Measurements from ENCODE around the gene TMPRSS3. TPM values are rescaled to one million over a fixed set of nuclear protein-coding genes. Genes with fewer than 3 reads are reported as not detected.
A peak's percentile ranks its signal among the peaks of the same experiment; 100 is the strongest.

The TMPRSS3 gene
- total RNA-seq, 2 experiments from 2014 or later = 7.4 to 8.9 TPM

DNA sequence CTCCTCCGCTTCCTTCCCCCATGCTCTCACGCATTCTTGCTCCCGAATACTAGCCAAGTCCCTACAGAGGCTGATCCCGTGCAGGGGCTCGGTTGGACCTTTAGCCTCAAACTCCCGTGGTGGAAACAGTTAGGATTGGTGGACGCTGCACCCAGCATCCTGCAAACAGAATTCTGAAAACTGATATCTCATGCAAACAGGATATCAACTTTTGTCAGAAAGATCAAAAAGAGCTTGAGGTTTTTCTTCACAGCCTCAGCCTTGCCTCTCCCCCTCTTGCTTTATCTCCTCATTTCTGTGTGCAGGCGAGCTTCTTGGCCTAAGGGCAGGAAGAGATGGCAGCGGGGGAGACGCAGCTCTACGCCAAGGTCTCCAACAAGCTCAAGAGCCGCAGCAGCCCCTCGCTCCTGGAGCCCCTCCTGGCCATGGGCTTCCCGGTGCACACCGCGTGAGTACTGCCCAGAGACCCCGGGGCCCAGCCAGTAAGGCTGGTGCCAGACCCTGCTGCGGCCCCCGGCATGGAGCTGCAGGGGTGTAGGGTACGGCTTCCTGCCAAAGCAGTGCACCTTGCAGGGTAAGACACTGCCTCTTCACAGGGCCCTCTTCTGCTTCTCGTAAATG, 7.9 kb upstream of the TMPRSS3 start, which contains the start of gene UBASH3A:
Gene UBASH3A (plus strand): TSS at position 292 of the 621 bp plus-strand sequence. CDS start 44 bp downstream, at position 336.
- DNase-seq = peak; percentile 78
- Mint-ChIP-seq H3K9me3 (peaks cover 11% of the 10 kb centered on the region), H3K4me3 (peak within 1 kb of the TSS; percentile 94), H3K36me3 (ENCODE audit: low read depth) (peaks cover 62% of the 10 kb centered on the region), H3K27ac (peak within 1 kb of the TSS; percentile 90), H3K4me1 (peaks cover 58% of the 10 kb centered on the region), H3K27me3 (no peaks in the 10 kb centered on the region)
- CTCF ChIA-PET = interaction anchor here (1.0 to 3.2 kb wide), 12 partner anchors 9 to 145 kb away, joined by 3 to 22 read pairs (median 6); no protein-coding TSS in a partner anchor
- POLR2A ChIA-PET = interaction anchor here (0.6 to 2.6 kb wide), 6 partner anchors 17 to 420 kb away, joined by 3 to 14 read pairs (median 4); no protein-coding TSS in a partner anchor

DNA sequence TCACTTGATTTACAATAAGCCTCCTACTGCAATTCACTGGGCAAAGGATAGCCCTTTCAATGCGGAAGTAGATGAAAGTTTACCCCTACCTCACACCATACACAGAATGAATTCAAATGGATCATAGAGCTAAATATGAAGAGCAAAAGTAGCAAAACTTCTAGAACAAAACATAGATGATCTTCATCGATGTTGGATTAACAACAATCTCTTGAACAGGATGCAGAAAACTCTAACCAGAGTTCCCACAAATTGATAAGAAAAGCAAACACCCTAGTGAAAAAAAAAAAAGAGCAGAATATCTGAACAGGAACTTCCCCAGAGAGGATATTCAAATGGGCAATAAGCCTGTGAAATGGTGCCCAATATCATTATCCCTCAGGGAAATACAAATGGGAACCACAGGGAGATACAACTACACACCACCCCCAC, 6.0 kb upstream of the TMPRSS3 start:
- peaks cover 49% of the 10 kb centered on the region for H3K36me3 Mint-ChIP-seq (ENCODE audit: low read depth)
- no peaks in the 10 kb centered on the region for H3K27me3 Mint-ChIP-seq
- peaks cover 58% of the 10 kb centered on the region for H3K4me1 Mint-ChIP-seq
- H3K9me3 Mint-ChIP-seq = peaks cover 11% of the 10 kb centered on the region
- DNase-seq = no peak
- POLR2A ChIA-PET = no interaction called here
- H3K4me3 Mint-ChIP-seq = peak overlapping the region; percentile 7
- H3K27ac Mint-ChIP-seq = peak overlapping the region; percentile 83
- CTCF ChIA-PET = interaction anchor here (2.0 kb wide), 1 partner anchor 9 kb away, joined by 7 read pairs; no protein-coding TSS in a partner anchor

DNA sequence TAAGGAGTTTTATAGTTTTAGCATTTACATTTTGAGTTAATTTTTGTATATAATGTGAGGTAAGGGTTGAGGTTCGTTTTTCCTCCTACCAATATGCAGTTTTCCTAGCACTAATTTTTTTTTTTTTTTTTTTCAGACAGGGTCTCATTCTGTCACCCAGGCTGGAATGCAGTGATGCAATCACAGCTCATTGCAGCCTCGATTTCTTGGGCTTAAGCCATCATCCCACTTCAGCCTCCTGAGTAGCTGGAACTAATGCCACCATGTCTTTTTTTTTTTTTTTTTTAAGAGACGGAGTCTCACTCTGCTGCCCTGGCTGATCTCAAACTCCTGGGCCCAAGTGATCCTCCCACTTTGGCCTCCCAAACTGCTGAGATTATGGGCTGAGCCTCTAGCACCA, 5.3 kb upstream of the TMPRSS3 start:
- POLR2A ChIA-PET = no interaction called here
- peak overlapping the region; percentile 83 for H3K27ac Mint-ChIP-seq

DNA sequence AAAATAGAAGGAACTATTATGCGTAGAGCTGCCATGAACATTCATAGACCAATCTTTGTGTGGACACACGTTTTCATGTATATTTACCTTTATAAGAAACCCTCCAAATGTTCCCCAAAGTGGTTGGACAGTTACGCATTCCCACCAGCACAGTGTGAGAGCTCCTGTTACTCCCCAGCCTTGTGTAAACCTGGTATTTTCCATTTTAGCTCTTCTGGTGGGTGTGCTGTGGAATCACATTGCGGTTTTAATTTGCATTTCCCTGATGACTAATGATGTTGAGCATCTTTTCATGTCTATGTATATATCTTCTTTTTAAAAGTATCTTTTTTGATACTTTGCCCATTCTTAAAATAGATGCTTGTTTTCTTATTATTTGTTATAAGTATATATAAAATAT, 4.7 kb upstream of the TMPRSS3 start:
- Mint-ChIP-seq H3K27me3 (no peaks in the 10 kb centered on the region), H3K27ac (no peak overlapping the region), H3K9me3 (peaks cover 11% of the 10 kb centered on the region), H3K4me1 (peaks cover 57% of the 10 kb centered on the region), H3K4me3 (no peak overlapping the region), H3K36me3 (ENCODE audit: low read depth) (peaks cover 37% of the 10 kb centered on the region)
- CTCF ChIA-PET = interaction anchor here (0.9 to 3.4 kb wide), 4 partner anchors 8 to 27 kb away, joined by 3 to 14 read pairs (median 6); no protein-coding TSS in a partner anchor
- POLR2A ChIA-PET = interaction anchor here (0.7 to 1.1 kb wide), 2 partner anchors 12 to 23 kb away, joined by 3 to 4 read pairs; no protein-coding TSS in a partner anchor
- DNase-seq = no peak

More for the DNA sequence above, 5.3 kb upstream of the TMPRSS3 start:
- Mint-ChIP-seq H3K27me3 (no peaks in the 10 kb centered on the region), H3K36me3 (ENCODE audit: low read depth) (peaks cover 42% of the 10 kb centered on the region), H3K4me3 (no peak overlapping the region), H3K4me1 (peaks cover 52% of the 10 kb centered on the region), H3K9me3 (peaks cover 11% of the 10 kb centered on the region)
- DNase-seq = no peak
- CTCF ChIA-PET = interaction anchor here (0.9 to 3.4 kb wide), 4 partner anchors 9 to 28 kb away, joined by 3 to 14 read pairs (median 6); no protein-coding TSS in a partner anchor

DNA sequence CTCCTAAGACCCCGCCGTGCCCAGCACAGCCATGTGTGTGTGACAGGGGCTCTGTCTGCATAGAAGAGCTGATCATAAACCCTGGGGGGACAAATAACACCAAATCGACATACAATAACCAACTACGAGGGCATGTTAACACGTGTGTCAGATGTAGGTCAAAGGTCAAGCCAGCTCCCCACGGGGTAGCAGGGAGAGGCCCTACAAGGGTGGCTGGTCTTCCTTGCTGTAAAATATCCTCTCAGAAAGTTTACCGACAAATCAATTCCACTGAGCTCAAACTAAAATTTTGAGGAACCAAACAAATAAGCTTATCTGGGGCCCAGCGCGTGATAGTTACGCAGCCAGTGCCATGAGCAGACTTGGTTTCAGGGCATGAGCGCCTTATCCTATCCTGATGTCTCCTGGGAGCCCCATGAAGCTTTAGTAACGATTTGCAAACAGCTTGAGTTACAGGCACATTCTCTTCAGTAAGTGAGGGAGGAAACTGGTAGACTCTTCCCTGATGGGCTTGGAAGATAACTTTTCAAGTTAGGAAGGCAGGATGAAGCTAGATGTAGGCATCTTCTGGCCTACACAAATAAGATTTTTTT, 2.7 kb upstream of the TMPRSS3 start:
- Mint-ChIP-seq H3K27ac (peak overlapping the region; percentile 33), H3K4me3 (no peak overlapping the region), H3K27me3 (no peaks in the 10 kb centered on the region), H3K36me3 (ENCODE audit: low read depth) (peaks cover 21% of the 10 kb centered on the region), H3K4me1 (peaks cover 62% of the 10 kb centered on the region), H3K9me3 (peaks cover 11% of the 10 kb centered on the region)
- DNase-seq = no peak
- CTCF ChIA-PET = interaction anchor here (0.5 to 3.4 kb wide), 9 partner anchors 12 to 89 kb away, joined by 3 to 14 read pairs (median 4); no protein-coding TSS in a partner anchor
- POLR2A ChIA-PET = no interaction called here

DNA sequence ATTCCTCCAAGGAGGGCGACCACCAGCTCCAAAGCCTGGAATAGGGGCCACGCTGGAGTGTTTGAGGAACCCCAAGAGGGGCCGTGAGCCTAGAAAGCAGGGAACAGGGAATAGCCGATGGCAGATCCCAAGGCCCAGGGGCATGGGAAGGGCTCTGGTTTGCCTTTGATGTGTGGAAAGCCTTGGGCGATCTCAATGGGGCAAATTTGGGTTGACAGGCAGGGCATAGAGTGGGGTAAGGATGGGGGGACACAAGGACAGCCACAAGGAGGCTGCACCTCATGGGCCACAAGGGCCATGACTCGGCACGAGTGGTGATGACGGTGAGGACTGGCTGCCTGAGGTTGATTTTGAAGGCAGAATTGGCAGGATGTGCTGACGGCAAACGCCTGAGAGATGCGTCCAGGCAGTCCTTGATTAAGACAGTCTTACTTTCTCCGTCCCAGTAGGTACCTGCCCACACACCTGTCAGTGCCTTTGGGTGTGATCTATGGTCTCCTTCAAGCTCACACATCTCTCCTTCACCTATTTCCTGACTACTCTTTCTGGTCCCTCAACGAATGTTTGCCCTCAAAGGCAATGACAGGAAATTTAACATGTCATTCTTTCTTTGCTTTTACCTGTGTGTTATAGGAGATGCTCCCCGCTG, 2.0 kb upstream of the TMPRSS3 start:
- no peak for DNase-seq
- no peaks in the 10 kb centered on the region for H3K27me3 Mint-ChIP-seq
- peaks cover 63% of the 10 kb centered on the region for H3K4me1 Mint-ChIP-seq
- CTCF ChIA-PET = interaction anchor here (0.5 to 3.4 kb wide), 9 partner anchors 9 to 88 kb away, joined by 3 to 14 read pairs (median 4); no protein-coding TSS in a partner anchor
- H3K9me3 Mint-ChIP-seq = peaks cover 11% of the 10 kb centered on the region
- no peak overlapping the region for H3K4me3 Mint-ChIP-seq
- H3K27ac Mint-ChIP-seq = peak overlapping the region; percentile 33
- H3K36me3 Mint-ChIP-seq (ENCODE audit: low read depth) = peaks cover 22% of the 10 kb centered on the region
- POLR2A ChIA-PET = no interaction called here

DNA sequence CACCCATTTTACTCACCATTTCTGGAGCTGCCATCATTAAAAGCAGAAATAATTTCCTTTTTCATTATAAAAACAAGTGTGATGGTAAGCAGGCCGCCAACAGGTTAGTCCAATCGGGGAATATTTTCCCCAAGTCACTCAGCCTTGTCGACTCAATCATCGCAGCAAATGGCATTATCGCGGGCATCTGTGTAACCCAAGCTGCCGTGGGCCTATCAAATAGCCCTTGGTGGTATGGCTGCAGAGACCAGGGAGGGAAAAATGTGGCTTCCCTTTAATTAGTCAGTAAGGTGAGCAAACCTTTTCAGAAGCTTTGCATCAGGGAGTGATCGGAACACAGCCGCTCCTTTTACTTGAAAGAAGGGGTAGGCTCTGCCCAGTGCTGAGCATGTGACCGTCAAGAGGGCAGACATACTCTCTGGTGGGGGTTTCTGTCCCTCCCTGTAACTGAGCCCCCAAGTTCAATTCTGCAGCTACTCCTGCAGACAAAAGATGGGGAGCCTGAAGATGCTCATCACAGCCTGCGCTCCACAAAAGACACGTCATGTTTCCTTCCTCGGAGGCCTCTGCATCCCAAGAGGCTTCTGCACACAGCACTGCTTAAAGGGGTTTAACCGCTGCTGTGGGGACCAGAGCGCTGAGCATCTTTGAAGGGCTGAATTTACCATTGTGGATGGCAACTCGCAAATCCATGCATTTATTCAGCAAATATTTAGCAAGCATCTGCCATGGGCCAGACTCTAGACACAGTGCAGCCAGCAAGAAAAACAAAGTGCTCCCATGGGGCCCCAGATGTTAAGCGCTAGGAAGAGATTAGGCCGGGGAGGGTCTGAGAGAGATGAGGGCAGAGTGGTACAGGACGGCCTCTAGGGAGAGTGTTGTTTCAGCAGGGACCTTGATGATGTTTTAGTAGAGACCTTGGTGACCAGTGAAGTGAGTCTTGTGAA, 1.2 kb upstream of the TMPRSS3 start:
- Mint-ChIP-seq H3K27me3 (no peaks in the 10 kb centered on the region), H3K27ac (peak overlapping the region; percentile 33), H3K4me1 (peaks cover 65% of the 10 kb centered on the region), H3K4me3 (no peak overlapping the region), H3K9me3 (peaks cover 11% of the 10 kb centered on the region), H3K36me3 (ENCODE audit: low read depth) (peaks cover 23% of the 10 kb centered on the region)
- POLR2A ChIA-PET = no interaction called here
- CTCF ChIA-PET = interaction anchor here (0.9 to 1.2 kb wide), 3 partner anchors 8 to 22 kb away, joined by 3 to 4 read pairs (median 3); no protein-coding TSS in a partner anchor
- DNase-seq = no peak

DNA sequence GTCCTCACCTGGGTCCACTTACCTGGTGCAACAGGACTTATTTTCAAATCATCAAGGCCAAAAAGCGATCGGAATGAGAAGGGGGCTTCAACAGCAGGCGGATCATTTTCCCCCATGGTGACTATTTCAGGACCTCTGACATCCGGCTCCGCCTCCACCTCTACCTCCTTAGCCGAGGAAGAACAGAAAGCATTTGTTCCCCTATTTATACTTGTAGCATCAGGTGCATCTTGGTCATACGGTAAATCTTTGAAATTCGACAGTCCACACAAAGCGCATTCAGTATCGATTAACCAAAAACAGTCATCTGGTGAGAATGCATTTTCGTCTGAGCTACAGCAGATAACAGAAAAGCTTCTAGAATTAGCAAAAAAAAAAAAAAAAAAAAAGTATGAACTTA, 550 bp downstream of the TMPRSS3 start:
- ChIA-PET CTCF (no interaction called here), POLR2A (no interaction called here)
- Mint-ChIP-seq H3K36me3 (ENCODE audit: low read depth) (peaks cover 20% of the 10 kb centered on the region), H3K4me3 (no peak overlapping the region), H3K4me1 (peaks cover 68% of the 10 kb centered on the region), H3K27ac (no peak overlapping the region), H3K27me3 (no peaks in the 10 kb centered on the region), H3K9me3 (peaks cover 1% of the 10 kb centered on the region)
- no peak for DNase-seq

DNA sequence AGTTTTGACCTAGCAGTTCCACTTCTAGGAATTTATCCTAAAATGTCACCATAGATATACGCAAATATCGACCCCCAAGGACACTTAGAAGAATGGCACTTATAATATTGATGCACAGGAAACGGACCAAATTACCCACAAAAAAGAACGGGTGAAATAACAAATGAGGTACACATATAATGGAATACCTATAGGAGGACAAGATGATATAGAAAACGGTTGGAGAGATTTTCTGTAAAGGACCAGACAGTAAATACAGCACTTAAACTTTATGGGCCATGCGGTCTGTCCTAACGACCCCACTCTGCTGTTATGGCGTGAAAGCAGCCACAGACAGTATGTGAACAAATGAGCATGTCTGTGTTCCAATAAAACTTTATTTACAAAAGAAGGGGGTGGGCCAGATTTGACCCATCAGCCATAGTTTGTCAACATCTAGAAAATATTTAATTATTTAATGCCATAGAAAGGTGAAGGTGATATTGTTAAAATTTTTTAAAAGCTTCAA, 2.4 kb downstream of the TMPRSS3 start:
- no peak for DNase-seq
- ChIA-PET POLR2A (interaction anchor here (0.6 kb wide), 2 partner anchors 9 to 17 kb away, joined by 3 to 4 read pairs; no protein-coding TSS in a partner anchor), CTCF (interaction anchor here (1.0 to 1.8 kb wide), 4 partner anchors 11 to 28 kb away, joined by 3 to 7 read pairs (median 6); partner anchors contain the start of gene UBASH3A)
- Mint-ChIP-seq H3K9me3 (no peaks in the 10 kb centered on the region), H3K27me3 (no peaks in the 10 kb centered on the region), H3K27ac (peak overlapping the region; percentile 58), H3K4me1 (peaks cover 75% of the 10 kb centered on the region), H3K4me3 (peak overlapping the region; percentile 1), H3K36me3 (ENCODE audit: low read depth) (peaks cover 25% of the 10 kb centered on the region)

DNA sequence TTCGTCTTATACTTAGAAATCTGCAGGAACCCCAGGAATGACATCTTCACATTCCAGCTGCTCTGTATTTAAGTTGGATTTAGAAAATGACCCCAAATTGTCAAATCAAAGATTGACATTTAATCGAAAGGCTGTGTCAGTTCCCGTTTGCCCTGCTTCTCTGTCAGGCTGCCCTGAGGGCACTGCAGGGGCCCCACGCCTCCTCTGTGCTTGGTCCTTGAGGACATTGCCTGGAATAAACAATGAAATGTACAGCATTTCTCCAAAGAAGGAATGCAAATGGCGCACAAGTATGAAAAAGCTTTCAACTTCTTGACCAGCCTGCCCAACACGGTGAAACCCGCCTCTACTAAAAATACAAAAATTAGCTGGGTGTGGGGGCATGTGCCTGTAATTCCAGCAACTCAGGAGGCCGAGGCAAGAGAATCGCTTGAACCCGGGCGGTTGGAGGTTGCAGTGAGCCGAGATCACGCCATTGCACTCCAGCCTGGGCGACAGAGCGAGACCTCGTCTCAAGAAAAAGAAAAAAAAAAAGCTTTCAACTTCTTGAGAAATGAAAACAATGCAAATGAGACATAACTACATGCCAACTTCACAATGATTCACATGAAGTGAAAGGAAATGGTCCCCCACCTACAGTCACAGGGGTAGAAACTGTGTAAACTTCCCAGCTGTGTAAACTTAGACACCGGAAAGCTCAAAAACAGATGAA, 3.0 kb downstream of the TMPRSS3 start:
- Mint-ChIP-seq H3K36me3 (ENCODE audit: low read depth) (peaks cover 30% of the 10 kb centered on the region), H3K9me3 (no peaks in the 10 kb centered on the region), H3K27ac (peak overlapping the region; percentile 58), H3K4me1 (peaks cover 75% of the 10 kb centered on the region), H3K4me3 (peak overlapping the region; percentile 18), H3K27me3 (no peaks in the 10 kb centered on the region)
- POLR2A ChIA-PET = interaction anchor here (0.6 kb wide), 2 partner anchors 9 to 17 kb away, joined by 3 to 4 read pairs; no protein-coding TSS in a partner anchor
- DNase-seq = peak; percentile 37
- CTCF ChIA-PET = interaction anchor here (0.6 to 1.8 kb wide), 8 partner anchors 8 to 340 kb away, joined by 3 to 7 read pairs (median 4); partner anchors contain the start of gene UBASH3A

DNA sequence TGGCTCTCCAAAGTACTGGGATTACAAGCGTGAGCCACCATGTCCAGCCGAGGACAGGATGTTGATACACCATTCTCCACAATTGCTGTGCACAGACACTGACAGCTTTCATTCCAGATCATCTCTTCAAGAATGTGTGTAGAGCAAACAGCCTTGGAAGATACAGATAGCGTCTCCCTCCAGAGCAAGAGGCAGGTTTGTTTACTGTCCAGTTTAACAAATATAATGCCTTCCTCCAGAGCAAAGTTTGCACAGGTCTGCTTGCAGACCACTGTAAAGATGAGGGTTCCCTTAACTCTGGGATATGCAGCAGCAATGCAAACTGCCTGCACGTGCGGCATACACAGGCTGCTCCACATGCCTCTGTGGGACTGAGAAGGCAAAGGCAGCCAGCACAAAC, 4.6 kb downstream of the TMPRSS3 start:
- Mint-ChIP-seq H3K9me3 (no peaks in the 10 kb centered on the region), H3K4me3 (no peak overlapping the region), H3K36me3 (ENCODE audit: low read depth) (peaks cover 30% of the 10 kb centered on the region), H3K27me3 (no peaks in the 10 kb centered on the region), H3K4me1 (peaks cover 79% of the 10 kb centered on the region), H3K27ac (peak overlapping the region; percentile 28)
- DNase-seq = no peak
- CTCF ChIA-PET = no interaction called here
- POLR2A ChIA-PET = no interaction called here
